HG03175 (cell line): Measurements from ENCODE around the gene LHFPL3.
"Not testable (repeated sequence)": the region's sequence is repeated elsewhere in the genome, so short reads cannot be mapped to it uniquely, and the experiment has no call there.

Source experiments
- ATAC-seq: cut with Tn5 transposase; IDR thresholded peaks from one replicate; pipeline ENCODE4 v1.9.1; 2021; ENCODE audit warnings: mild to moderate bottlenecking, moderate library complexity; ENCODE audit not compliant: unreplicated experiment

LHFPL3 gene

GRCh38 chr7:104480529-104480928 is 152.1 kb downstream of the LHFPL3 start:
- ATAC-seq = no peak

GRCh38 chr7:104482362-104483037 is 154.1 kb downstream of the LHFPL3 start:
- no peak for ATAC-seq

DNA sequence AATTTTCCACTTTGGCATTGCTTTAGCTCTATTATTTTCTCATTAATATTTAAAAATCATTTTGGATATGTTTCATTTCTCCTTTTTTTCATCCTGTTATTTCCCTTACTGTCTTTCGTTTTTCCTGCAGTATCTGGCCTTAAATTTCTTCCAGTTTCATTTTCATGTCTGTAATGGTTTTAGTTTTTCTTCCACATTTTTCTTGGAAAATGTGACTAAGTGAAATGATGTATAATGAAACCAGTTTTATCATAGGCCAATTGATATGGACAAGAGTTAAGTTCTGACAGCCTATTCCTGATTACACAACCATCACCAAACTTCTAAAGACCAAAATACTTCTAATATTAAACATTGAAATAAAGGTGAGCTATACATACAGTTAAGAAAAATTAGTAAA is 158.5 kb downstream of the LHFPL3 start:
- ATAC-seq = no peak

GRCh38 chr7:104487642-104488041 is 159.2 kb downstream of the LHFPL3 start:
- no peak for ATAC-seq

DNA sequence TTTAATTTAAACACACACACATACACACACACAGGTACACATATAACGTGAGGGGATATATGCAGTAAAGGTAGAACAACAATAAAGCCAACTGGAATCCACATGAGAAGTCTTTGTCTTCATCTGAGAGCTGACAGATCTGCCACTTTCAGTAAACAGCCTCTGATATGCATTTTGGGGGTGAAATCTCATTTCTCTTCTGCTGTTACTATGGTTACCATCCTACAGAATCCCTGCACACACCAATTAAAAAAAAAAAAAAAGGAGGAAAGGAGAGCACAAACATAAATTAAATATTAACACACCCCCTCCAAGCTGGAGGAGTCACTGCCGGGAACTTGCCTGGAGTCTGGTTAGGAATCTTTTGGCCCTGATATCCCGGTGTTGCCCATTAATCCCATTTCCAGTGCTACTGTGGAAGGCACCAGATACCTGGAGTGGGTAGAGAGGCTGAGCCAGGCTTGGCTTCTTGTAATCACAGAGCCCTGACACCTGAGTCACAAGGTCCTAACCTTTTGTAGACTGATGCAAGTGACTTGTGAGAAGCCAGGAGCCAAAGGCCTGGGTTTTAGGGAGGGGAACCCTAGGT is 169.1 kb downstream of the LHFPL3 start:
- no peak for ATAC-seq

DNA sequence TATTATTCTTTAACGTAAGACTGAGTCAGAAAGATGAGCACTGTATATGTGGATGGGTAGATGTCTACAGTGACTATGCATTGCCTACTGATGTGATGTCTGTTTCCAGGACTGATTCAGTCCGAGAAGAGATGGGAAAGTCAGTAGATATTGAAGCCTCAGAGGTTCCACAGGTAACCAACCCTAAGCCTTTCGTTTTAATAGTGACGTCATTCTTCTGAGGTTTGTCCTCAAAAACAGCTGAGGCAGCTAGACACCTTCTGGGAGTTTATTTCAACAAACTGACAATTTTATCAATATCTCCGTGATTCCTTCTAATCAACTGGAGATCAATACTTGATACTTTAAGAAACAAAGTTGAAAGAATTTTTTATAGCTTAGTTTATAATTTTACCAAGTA is 171.6 kb downstream of the LHFPL3 start:
- ATAC-seq = no peak

GRCh38 chr7:104509874-104510273 is 181.5 kb downstream of the LHFPL3 start:
- ATAC-seq = no peak

GRCh38 chr7:104524853-104525252 is 196.4 kb downstream of the LHFPL3 start:
- no peak for ATAC-seq

DNA sequence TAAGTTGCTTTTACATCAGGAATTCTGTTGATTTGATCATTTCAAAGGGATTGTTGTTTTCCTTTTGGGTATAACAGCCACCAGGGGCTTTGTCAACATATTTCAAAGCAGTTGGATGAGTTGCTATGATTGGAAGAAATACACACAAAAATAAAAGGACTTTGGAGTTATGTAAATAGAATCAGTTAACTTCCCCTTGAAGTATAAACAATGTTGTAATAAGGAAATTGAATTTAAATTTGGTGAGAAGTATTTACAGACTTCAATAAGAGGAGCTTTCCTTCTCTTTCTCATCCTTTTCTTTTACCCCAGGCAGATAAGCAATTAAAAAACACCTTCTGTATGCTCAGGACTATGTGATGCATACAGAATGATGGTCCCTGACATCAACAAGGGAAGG is 199.7 kb downstream of the LHFPL3 start:
- no peak for ATAC-seq

DNA sequence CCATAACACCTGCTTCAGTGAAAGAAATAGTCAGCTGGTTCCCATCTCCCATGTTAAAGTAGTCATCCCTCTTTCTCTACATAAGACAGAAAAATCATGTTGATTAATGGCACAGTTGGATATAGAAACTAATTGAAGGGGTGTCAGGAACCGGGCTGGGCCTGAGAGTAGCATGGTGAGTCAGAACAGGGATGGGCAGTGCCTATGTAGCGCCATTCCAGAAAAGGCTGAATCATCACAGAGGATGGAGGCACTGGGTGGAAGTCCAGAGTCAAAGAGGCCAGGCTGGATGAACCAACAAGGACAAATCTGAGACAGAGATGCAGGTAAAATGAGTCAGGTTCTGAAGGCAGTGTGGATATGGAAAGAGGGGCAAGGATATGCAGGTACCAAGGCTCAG is 201.2 kb downstream of the LHFPL3 start:
- ATAC-seq = no peak

DNA sequence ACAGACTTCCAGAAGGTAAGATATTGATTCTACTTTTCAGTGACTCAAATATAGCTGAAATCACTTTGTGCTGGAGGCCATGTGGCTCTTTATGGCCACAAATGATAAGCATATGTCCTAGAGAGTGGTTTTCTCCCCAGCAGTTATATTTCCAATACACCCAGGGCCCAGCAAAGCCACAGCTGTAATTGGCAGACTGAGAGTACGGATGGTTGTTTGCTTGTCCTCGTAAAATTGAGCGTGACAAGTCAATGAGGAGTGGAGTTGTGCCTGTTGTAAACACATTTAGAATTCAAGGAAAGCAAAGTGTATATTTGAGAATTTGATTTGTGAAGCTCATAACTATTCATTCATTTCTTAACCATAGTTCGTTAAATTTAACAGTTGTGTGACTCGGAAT is 201.8 kb downstream of the LHFPL3 start:
- ATAC-seq = no peak

GRCh38 chr7:104534149-104534548 is 205.7 kb downstream of the LHFPL3 start:
- no peak for ATAC-seq

DNA sequence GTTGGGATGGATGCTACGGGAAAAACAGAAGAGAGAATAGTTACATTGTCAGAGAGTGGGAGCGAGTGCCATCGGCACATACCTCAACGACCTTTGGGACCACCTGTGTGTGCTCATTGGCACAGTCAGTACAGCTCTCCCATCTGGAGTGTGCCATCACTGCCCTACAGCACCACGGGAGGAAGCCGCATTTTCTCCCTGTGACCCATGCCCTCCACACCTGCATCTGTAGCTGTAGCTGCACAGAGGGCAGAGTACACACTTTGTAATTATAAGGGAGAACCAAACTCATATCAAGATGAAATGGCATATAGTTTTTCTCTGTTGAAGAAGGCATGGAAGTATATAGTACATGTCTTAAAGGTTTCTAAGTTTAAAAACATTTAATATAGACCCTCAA is 207.4 kb downstream of the LHFPL3 start:
- ATAC-seq = no peak

DNA sequence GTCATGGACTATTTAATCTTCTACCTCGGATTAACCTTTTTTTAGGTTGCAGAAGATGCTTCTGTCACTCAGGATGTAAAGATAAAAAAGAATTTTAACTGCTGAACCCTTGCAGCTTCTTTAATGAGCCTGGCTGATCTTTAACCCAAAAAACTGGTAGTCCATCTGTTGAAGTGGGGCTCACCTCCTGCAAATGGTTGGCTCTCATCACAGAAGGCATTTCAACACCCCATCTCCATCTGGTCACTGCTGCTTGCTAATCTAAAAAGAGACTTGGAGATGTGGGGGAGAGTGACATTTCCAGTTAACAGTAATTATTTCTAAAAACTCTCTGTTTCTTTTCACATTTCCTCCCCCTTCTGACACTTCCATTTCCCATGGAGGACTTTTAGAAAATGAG is 208.6 kb downstream of the LHFPL3 start:
- no peak for ATAC-seq

DNA sequence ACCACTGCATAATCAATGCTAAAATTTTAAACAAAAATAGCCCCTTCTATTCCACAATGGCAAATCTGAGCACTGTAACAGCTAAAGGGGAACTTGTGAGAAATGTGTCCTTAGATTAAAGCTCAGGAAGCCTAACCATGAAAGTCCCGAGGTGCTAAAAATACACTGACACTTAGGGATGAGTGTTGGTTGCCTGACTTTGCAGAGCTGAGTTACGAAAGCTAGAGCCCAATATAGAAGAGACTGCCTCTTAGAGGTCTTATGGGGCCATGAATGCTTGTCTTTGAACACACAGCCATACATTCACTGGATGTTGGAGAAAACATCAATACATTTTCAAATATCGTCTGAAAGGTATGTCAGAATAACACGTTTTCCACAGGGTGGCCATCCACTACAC is 209.7 kb downstream of the LHFPL3 start:
- no peak for ATAC-seq

GRCh38 chr7:104541897-104542296 is 213.5 kb downstream of the LHFPL3 start:
- ATAC-seq = no peak

GRCh38 chr7:104548861-104549260 is 220.5 kb downstream of the LHFPL3 start:
- ATAC-seq = no peak

DNA sequence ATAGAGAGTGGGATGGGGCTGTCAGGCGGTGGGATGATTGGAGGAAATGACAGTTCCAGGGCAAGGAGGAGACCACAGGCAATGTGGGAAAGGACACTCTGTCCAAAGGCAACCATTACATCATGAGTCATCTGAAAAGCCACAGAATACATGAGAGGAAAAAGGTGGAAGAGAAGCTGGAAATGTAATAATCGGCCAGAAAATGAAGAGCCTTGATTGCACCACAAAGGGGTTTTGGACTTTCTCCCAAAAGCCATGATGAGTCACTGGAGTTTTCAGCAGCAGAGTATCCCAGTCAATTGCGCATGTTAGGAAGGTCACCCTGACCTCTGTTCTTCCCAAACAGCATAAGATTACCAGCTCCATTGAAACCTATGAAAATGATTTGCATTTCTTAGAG is 222.0 kb downstream of the LHFPL3 start:
- ATAC-seq = no peak

GRCh38 chr7:104551226-104551625 is 222.8 kb downstream of the LHFPL3 start:
- no peak for ATAC-seq

GRCh38 chr7:104552102-104552501 is 223.7 kb downstream of the LHFPL3 start:
- ATAC-seq = no peak

- no peak for ATAC-seq
Measured at GRCh38 chr7:104553074-104553473, 224.7 kb downstream of the LHFPL3 start.

DNA sequence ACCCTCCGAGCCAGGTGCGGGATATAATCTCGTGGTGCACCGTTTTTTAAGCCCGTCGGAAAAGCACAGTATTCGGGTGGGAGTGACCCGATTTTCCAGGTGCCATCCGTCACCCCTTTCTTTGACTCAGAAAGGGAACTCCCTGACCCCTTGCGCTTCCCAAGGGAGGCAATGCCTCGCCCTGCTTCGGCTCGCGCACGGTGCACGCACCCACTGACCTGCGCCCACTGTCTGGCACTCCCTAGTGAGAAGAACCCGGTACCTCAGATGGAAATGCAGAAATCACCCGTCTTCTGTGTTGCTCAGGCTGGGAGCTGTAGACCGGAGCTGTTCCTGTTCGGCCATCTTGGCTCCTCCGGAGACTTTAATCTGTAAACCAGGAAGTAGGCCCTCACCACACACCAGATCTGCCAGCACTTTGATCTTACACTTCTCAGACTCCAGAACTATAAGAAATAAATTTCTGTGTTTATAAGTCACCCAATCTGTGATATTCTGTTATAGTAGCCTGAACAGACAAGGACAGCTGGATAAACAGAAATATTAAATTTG is 235.0 kb downstream of the LHFPL3 start:
- ATAC-seq = not testable (repeated sequence)

- ATAC-seq = no peak
Measured at GRCh38 chr7:104569751-104570150, 241.3 kb downstream of the LHFPL3 start.
